ENCODE results near the gene PDZD2.
"Not testable (repeated sequence)": the region's sequence is repeated elsewhere in the genome, so short reads cannot be mapped to it uniquely, and the experiment has no call there.

Gene PDZD2

DNA sequence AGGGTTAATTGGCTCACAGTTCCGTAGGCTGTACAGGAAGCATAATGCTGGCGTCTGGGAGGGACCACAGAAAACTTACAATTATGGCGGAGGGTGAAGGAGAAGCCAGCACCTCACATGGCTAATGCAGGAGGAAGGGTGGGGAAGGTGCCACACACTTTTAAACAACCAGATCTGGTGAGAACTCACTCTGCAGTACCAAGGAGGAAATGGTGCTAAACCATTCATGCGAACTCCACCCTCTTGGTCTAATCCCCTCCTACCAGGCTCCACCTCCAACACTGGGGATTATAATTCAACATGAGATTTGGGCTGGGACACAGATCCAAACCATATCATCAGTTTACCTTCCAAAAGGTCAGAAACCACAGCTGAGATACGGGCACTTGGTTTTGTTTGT lies 122.9 kb downstream of the PDZD2 start:
- no peak for DNase-seq (ENCODE audit: low read depth, low spot score)
- H3K27ac ChIP-seq, result no peak overlapping the region

DNA sequence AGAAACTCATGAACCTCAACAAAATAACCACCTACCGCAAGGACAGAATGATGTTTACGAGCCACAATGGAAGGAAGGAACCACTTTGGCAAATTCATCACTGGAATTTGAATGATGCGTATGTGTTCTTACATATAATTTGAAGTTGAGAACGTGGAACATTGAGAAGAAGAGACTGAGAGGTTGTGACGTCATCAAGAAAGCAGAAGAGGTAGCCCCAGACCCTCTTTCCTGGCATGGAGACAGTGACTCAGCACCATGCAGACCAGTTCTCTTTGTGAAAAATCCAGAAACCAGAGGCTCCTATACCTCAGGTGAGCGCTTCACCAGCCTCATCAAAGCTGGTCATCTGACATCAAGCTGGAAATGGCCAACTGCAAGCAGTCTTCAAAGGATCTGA lies 124.5 kb downstream of the PDZD2 start:
- H3K27ac ChIP-seq, result no peak overlapping the region
- DNase-seq (ENCODE audit: low read depth, low spot score), result no peak

DNA sequence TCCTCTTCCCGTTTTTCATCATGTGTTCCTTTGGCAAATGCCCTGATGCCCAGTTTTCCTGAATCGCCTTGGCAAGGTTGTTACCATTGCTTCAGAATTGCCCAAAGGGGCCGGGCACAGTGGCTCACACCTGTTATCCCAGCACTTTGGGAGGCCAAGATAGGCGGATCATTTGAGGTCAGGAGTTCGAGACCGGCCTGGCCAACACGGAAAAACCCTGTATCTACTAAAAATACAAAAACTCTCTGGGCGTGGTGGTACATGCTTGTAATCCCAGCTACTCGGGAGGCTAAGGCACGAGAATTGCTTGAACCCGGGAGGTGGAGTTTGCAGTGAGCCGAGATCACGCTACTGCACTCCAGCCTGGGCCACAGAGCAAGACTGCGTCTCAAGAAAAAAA lies 125.8 kb downstream of the PDZD2 start:
- not testable (repeated sequence) for DNase-seq (ENCODE audit: low read depth, low spot score)

GRCh38 chr5:31767335-31768031 lies 128.6 kb downstream of the PDZD2 start:
- DNase-seq (ENCODE audit: low read depth, low spot score), result no peak

More for the DNA sequence above, 125.8 kb downstream of the PDZD2 start:
- H3K27ac ChIP-seq, result not testable (repeated sequence)

GRCh38 chr5:31768046-31768445 lies 129.1 kb downstream of the PDZD2 start:
- H3K27ac ChIP-seq, result no peak overlapping the region
- no peak for DNase-seq (ENCODE audit: low read depth, low spot score)

More at GRCh38 chr5:31767335-31768031, 128.6 kb downstream of the PDZD2 start:
- H3K27ac ChIP-seq, result no peak overlapping the region

DNA sequence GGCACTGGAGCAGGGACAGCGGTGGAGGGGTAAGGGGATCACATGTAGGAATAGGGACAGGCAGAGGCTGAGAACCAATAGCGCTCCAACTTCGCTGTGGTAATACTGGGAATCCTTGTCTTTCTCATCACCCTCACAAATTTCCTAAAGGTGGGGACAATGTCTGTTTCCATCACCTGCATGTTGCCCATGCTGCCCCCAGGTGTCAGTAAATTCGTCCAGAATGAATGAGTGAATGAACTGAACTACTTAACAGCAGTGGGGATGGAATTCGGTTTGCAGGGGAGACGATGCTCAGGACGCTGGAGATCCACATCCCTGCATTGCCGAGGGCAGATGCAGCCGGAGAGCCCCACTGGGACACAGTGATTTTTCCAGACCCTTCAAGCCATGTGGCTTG lies 129.9 kb downstream of the PDZD2 start:
- DNase-seq (ENCODE audit: low read depth, low spot score), result no peak
- H3K27ac ChIP-seq, result no peak overlapping the region

DNA sequence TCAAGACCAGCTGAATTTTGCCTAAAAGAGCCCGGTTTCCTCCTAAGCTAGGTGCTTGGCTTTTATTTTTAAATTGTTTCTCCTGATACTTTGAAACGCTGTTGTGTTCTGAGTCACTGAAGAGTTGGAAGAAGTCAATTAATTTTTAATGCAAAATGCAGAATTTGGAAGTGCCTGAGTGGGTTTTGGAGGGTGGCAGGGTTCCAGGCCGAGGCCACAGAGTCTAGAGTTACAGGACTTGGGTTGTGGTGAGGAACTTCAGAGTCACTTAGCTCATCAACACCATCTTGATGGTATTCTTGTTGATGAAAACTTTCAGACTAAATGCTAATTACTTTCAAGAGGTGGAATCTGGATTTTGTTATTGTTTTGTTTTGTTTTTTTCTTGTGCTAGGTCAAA lies 130.6 kb downstream of the PDZD2 start:
- DNase-seq (ENCODE audit: low read depth, low spot score), result no peak
- no peak overlapping the region for H3K27ac ChIP-seq

- no peak overlapping the region for H3K27ac ChIP-seq
- no peak for DNase-seq (ENCODE audit: low read depth, low spot score)
Measured at GRCh38 chr5:31770132-31770720, 131.3 kb downstream of the PDZD2 start.

- no peak for DNase-seq (ENCODE audit: low read depth, low spot score)
Measured at GRCh38 chr5:31770998-31771397, 132.1 kb downstream of the PDZD2 start.

GRCh38 chr5:31771500-31771899 lies 132.6 kb downstream of the PDZD2 start:
- H3K27ac ChIP-seq, result no peak overlapping the region
- DNase-seq (ENCODE audit: low read depth, low spot score), result no peak

More at GRCh38 chr5:31770998-31771397, 132.1 kb downstream of the PDZD2 start:
- no peak overlapping the region for H3K27ac ChIP-seq

GRCh38 chr5:31776294-31776693 lies 137.4 kb downstream of the PDZD2 start:
- not testable (repeated sequence) for DNase-seq (ENCODE audit: low read depth, low spot score); H3K27ac ChIP-seq

- no peak for DNase-seq (ENCODE audit: low read depth, low spot score)
- H3K27ac ChIP-seq, result no peak overlapping the region
Measured at GRCh38 chr5:31776976-31777651, 138.2 kb downstream of the PDZD2 start.

DNA sequence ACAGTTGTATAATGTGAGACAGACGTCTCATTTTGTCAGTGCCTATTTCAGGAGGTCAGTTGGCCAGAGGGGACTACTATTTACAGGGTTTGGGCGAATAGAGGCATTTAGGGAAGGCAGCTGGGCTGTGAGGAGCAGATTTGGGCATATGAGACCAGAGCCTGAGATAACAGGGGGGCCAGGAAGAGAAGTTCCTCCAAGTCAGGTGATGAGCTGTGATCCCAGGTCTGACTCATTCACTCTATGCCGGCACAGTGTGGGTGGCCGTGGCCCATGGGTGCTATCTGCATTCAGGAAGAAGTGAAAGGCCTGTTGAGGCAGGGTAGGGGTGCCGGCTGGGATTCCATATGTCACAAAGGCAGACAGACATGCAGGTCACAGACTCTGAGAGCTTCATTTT lies 142.8 kb downstream of the PDZD2 start:
- DNase-seq (ENCODE audit: low read depth, low spot score), result peak; percentile 27
- H3K27ac ChIP-seq, result no peak overlapping the region

GRCh38 chr5:31783086-31783645 lies 144.2 kb downstream of the PDZD2 start:
- H3K27ac ChIP-seq, result no peak overlapping the region
- DNase-seq (ENCODE audit: low read depth, low spot score), result peak; percentile 58

DNA sequence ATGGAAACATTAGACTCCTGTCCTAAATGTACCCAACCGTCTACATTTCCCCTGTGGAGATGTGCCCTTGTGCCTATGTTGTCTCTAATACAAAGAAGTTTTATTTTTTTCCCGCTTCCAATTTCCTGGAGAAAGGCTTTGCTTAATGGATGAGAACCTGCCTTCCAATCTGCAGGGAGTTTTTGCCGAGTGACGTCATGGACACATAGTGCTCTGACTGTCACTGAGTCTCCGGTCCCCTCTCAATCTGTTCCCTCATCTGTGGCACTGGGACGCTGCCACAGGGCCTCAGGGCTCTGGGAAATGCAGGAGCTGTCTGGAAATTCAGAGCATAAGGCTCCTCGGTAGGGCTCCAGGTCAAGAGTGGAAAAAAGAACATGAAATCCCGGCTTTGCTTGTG lies 144.8 kb downstream of the PDZD2 start:
- no peak for DNase-seq (ENCODE audit: low read depth, low spot score)
- no peak overlapping the region for H3K27ac ChIP-seq

DNA sequence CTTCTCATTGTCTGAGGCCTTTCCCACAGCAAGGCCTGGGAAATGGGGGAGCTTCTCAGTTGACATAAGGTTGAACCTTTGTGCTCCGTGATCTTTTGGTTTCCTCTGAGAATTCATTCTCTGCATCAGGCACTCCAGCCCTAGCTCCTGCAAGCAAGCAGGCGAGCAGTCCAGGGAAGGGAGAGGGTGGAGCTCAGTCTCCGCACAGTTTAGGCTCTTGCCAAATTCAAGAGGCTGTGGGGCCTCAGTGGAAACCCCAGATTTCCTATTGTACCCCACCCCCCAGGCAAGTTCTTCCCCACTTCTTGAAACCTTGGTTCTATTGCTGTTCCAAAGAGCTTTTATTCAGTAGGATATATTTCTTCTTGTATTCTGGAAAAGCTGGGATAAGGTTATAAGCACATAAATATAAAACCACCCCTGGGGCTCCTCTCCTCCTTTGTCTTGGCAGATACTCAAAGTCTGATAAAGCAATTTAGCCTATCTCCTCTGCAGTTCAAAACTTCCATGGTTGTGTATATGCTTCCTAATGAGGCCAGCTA lies 147.2 kb downstream of the PDZD2 start:
- H3K27ac ChIP-seq, result no peak overlapping the region
- DNase-seq (ENCODE audit: low read depth, low spot score), result no peak

DNA sequence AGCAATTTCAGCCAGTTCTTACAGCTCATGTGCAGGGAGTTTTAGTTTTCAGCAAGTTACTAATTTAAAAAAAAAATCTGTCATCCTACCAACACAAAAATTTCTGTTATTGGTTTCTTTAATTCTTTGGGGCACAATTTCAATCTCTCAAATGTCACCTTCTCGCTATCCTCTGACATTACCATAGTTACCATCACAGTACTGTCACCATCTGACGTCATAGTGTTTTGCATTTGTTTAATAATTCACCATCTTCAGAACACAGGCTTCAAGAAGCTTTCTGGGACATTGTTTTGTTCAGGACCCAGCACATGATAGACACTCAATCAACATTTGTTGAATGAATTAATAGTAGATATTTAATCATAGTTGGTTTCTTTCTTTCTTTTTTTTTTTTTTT lies 155.1 kb downstream of the PDZD2 start:
- H3K27ac ChIP-seq, result no peak overlapping the region
- DNase-seq (ENCODE audit: low read depth, low spot score), result no peak

- H3K27ac ChIP-seq, result no peak overlapping the region
- DNase-seq (ENCODE audit: low read depth, low spot score), result no peak
Measured at GRCh38 chr5:31798168-31798567, 159.2 kb downstream of the PDZD2 start.

GRCh38 chr5:31800351-31800750 lies 161.4 kb downstream of the PDZD2 start:
- DNase-seq (ENCODE audit: low read depth, low spot score), result no peak
- H3K27ac ChIP-seq, result no peak overlapping the region

- DNase-seq (ENCODE audit: low read depth, low spot score), result no peak
- no peak overlapping the region for H3K27ac ChIP-seq
Measured at GRCh38 chr5:31805785-31806400, 167.0 kb downstream of the PDZD2 start.
